DND-41 (cell line): ENCODE results near the gene KCNG1.

Experiments
- EZH2 ChIP-seq: IDR thresholded peaks from 3 replicates; pipeline ENCODE4 v1.6.1; 2012; ENCODE audit warnings: borderline replicate concordance, low read depth, mild to moderate bottlenecking, moderate library complexity, low read length, inconsistent platforms; ENCODE audit not compliant: severe bottlenecking
- TF ChIP-seq, protein P1 (sequence below): IDR thresholded peaks from 2 replicates; pipeline ENCODE4 v1.5.1; 2012; ENCODE audit warnings: borderline replicate concordance, low read length, moderate library complexity, mild to moderate bottlenecking; ENCODE audit not compliant: poor library complexity, severe bottlenecking; ENCODE audit errors: extremely low read depth

DNA sequence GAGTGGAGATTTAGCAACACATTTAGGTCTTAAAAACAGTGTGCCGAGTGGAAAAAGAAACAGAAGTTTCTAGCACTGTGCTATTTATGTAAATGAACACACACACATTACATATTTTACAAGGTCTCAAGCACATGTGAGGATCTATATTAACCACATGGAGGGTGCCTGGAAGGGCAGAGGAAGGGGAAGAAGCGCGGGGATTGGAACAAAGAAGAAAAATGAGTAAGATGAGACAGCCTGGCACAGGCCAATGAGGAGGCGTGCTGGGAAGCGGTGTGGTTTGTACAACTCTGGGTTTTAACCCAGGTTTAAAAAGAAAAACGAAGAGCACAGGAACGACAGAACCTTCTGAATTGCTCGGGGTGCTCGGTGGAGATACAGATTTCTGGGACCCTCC, 5.7 kb downstream of the KCNG1 start:
- no peak for TF ChIP-seq EZH2
- TF ChIP-seq, protein P1, sequence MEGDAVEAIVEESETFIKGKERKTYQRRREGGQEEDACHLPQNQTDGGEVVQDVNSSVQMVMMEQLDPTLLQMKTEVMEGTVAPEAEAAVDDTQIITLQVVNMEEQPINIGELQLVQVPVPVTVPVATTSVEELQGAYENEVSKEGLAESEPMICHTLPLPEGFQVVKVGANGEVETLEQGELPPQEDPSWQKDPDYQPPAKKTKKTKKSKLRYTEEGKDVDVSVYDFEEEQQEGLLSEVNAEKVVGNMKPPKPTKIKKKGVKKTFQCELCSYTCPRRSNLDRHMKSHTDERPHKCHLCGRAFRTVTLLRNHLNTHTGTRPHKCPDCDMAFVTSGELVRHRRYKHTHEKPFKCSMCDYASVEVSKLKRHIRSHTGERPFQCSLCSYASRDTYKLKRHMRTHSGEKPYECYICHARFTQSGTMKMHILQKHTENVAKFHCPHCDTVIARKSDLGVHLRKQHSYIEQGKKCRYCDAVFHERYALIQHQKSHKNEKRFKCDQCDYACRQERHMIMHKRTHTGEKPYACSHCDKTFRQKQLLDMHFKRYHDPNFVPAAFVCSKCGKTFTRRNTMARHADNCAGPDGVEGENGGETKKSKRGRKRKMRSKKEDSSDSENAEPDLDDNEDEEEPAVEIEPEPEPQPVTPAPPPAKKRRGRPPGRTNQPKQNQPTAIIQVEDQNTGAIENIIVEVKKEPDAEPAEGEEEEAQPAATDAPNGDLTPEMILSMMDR = no peak
